Fibroblast of lung (primary cell): Measurements from ENCODE around the gene SORCS2. TPM values are rescaled to one million over a fixed set of nuclear protein-coding genes. Genes with fewer than 3 reads are reported as not detected.

Experiments used
- DNase-seq, 2 donors: peaks; one replicate each; pipeline versions ENCODE4 v3.0.0 to v3.0.0-alpha.2; 2010; ENCODE audit warnings: low read depth in 2 of 2
- H2AFZ ChIP-seq: 2 replicates; pipeline ENCODE4 v1.5.1; 2012; ENCODE audit warnings: low read length, control low read depth, inconsistent platforms
- H3K27ac ChIP-seq: 2 replicates; pipeline ENCODE4 v1.5.1; 2011; ENCODE audit warnings: low read length, control low read depth; ENCODE audit not compliant: insufficient read depth
- H3K27me3 ChIP-seq: 2 replicates; pipeline ENCODE4 v1.5.1; 2011; ENCODE audit warnings: mild to moderate bottlenecking, low read length; ENCODE audit not compliant: control insufficient read depth, insufficient read depth
- H3K36me3 ChIP-seq: 2 replicates; pipeline ENCODE4 v1.5.1; 2011; ENCODE audit warnings: low read length; ENCODE audit not compliant: control insufficient read depth, insufficient read depth
- H3K4me1 ChIP-seq: 2 replicates; pipeline ENCODE4 v1.5.1; 2011; ENCODE audit warnings: low read length; ENCODE audit not compliant: control insufficient read depth, insufficient read depth; ENCODE audit errors: extremely low read depth
- H3K4me2 ChIP-seq: 2 replicates; pipeline ENCODE4 v1.5.1; 2011; ENCODE audit warnings: low read length, control low read depth; ENCODE audit not compliant: insufficient read depth; ENCODE audit errors: extremely low read depth
- H3K4me3 ChIP-seq, 4 experiments: fragments of 200-600 bp in 1 of 4; sonication (generic) in 1 of 4; replicated peaks in 1 of 4; 2 replicates each; pipeline ENCODE4 v1.5.1; 2011 to 2016; ENCODE audit warnings: low read length in 4 of 4, low read depth in 3 of 4, mild to moderate bottlenecking in 3 of 4, control low read depth in 2 of 4, inconsistent platforms in 1 of 4, mixed read lengths in 1 of 4; ENCODE audit not compliant: insufficient read depth in 1 of 4; ENCODE audit errors: control extremely low read depth in 1 of 4
- H3K79me2 ChIP-seq: 2 replicates; pipeline ENCODE4 v1.5.1; 2012; ENCODE audit warnings: mild to moderate bottlenecking, low read length, inconsistent platforms; ENCODE audit not compliant: control insufficient read depth, insufficient read depth
- H3K9ac ChIP-seq: 2 replicates; pipeline ENCODE4 v1.5.1; 2011; ENCODE audit warnings: mild to moderate bottlenecking, low read length, control low read depth; ENCODE audit not compliant: insufficient read depth
- H3K9me3 ChIP-seq: 2 replicates; pipeline ENCODE4 v1.5.1; 2012; ENCODE audit warnings: low read depth, low read length; ENCODE audit not compliant: control insufficient read depth, insufficient read depth
- H4K20me1 ChIP-seq: 2 replicates; pipeline ENCODE4 v1.5.1; 2011; ENCODE audit warnings: low read length; ENCODE audit not compliant: control insufficient read depth, insufficient read depth; ENCODE audit errors: extremely low read depth
- EZH2 ChIP-seq: IDR thresholded peaks from 2 replicates; pipeline ENCODE4 v1.5.1; 2012; ENCODE audit warnings: low read length, control low read depth, mild to moderate bottlenecking; ENCODE audit errors: missing control alignments
- polyA plus RNA-seq, 2 donors: library from polyadenylated mRNA; depleted of rRNA in 1 of 2; stranded (reverse) in 1 of 2; unstranded in 1 of 2; fragments of >200 nt; gene quantifications; 2 replicates each; pipeline ENCODE4 v1.2.1, GENCODE V29; 2011 to 2012; ENCODE audit warnings: missing spikeins in 1 of 2
- total RNA-seq: library from RNA; depleted of rRNA; stranded (reverse); fragments of >200 nt; gene quantifications from 2 replicates; pipeline ENCODE4 v1.2.1, GENCODE V29; 2014
- TF ChIP-seq, protein P1 (sequence below), 2 donors: IDR thresholded peaks in 1 of 2; conservative IDR thresholded peaks in 1 of 2; 1 replicate in 1 of 2; 2 replicates in 1 of 2; pipeline ENCODE4 v1.5.1; 2011 to 2012; ENCODE audit warnings: low read length in 2 of 2, control low read depth in 1 of 2, inconsistent platforms in 1 of 2, low read depth in 1 of 2, mild to moderate bottlenecking in 1 of 2

SORCS2 gene
- total and polyA plus RNA-seq, 2 donors (not counting 1 experiment from before 2014, with no cell fraction given), result 0.17 to 0.41 TPM

DNA sequence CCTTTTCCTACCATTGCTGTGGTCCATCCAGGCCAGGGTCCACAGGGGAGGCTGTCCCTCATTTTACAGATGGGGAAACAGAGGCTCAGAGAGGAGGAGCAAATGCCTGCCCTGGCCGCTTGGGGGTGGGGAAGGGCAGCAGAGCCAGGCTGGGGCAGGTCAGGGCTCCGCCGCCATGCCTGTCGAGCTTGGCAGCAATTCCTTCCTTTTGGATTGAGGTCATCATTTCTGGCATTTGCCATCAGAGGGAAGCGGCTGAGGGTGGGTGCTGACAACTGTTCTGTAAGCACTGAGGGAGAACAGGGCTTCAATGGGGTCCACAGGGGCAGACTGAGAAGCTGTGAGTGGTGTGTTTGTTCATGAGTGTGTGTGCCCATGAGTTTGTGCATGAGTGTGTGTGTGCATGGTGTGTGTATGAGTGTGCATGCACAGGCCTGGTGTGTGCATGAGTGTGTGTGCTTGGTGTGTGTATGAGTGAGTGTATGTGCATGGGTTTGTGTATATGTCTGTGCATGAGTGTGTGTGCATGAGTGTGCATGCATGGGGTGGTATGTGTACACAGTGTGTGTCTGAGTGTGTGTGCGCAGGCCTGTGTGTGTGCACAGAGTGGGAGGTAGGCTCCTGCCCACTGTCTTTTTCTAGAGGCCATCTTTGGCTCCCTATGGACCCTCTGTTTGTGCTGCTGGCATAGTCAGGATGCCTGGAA lies 115.2 kb downstream of the SORCS2 start:
- no peak overlapping the region for H3K4me3 ChIP-seq

DNA sequence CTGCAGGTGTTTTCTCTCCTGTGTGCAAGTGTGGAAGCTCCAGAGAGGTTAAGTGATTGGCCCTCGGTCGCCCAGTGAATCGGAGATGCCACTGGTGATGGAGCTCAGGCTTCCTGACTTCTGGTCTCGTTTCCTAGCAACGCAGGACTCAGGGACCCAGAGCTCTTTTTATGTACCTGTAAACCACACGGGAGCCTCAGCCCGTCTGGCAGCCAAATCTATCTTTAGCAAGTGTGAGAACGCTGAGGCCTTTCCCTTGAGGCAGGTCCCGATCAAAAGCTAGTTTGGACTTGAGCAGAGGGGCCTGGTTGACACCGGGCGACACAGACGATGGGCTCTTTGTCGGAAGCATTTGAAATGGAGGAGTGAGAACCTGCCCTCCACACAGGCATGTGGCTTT lies 116.8 kb downstream of the SORCS2 start:
- Histone ChIP-seq H3K9ac (no peak overlapping the region), H3K4me1 (no peaks in the 10 kb centered on the region), H3K79me2 (no peaks in the 10 kb centered on the region), H3K27me3 (peaks cover 6% of the 10 kb centered on the region), H3K4me3 (no peak overlapping the region), H2AFZ (no peak overlapping the region), H3K27ac (no peak overlapping the region), H3K36me3 (no peaks in the 10 kb centered on the region), H3K9me3 (no peaks in the 10 kb centered on the region), H3K4me2 (no peak overlapping the region), H4K20me1 (no peaks in the 10 kb centered on the region)
- no peak for TF ChIP-seq EZH2
- TF ChIP-seq, protein P1, sequence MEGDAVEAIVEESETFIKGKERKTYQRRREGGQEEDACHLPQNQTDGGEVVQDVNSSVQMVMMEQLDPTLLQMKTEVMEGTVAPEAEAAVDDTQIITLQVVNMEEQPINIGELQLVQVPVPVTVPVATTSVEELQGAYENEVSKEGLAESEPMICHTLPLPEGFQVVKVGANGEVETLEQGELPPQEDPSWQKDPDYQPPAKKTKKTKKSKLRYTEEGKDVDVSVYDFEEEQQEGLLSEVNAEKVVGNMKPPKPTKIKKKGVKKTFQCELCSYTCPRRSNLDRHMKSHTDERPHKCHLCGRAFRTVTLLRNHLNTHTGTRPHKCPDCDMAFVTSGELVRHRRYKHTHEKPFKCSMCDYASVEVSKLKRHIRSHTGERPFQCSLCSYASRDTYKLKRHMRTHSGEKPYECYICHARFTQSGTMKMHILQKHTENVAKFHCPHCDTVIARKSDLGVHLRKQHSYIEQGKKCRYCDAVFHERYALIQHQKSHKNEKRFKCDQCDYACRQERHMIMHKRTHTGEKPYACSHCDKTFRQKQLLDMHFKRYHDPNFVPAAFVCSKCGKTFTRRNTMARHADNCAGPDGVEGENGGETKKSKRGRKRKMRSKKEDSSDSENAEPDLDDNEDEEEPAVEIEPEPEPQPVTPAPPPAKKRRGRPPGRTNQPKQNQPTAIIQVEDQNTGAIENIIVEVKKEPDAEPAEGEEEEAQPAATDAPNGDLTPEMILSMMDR (conservative IDR thresholded peaks at IDR 0.05 in 1 of 2, IDR thresholded peaks at IDR 0.05 in 1 of 2; ENCODE audit: low read depth in 1 of 2, low read length in 2 of 2), result no peak
- DNase-seq, result no peak

More for the DNA sequence above, 115.2 kb downstream of the SORCS2 start:
- Histone ChIP-seq H3K9ac (no peak overlapping the region), H3K27me3 (peaks cover 6% of the 10 kb centered on the region), H3K4me2 (no peak overlapping the region), H3K79me2 (no peaks in the 10 kb centered on the region), H3K9me3 (no peaks in the 10 kb centered on the region), H3K36me3 (no peaks in the 10 kb centered on the region), H4K20me1 (no peaks in the 10 kb centered on the region), H2AFZ (no peak overlapping the region), H3K27ac (no peak overlapping the region), H3K4me1 (no peaks in the 10 kb centered on the region)
- DNase-seq, result no peak
- TF ChIP-seq, protein P1 (conservative IDR thresholded peaks at IDR 0.05 in 1 of 2, IDR thresholded peaks at IDR 0.05 in 1 of 2; ENCODE audit: low read depth in 1 of 2, low read length in 2 of 2), result no peak
- TF ChIP-seq EZH2, result no peak

DNA sequence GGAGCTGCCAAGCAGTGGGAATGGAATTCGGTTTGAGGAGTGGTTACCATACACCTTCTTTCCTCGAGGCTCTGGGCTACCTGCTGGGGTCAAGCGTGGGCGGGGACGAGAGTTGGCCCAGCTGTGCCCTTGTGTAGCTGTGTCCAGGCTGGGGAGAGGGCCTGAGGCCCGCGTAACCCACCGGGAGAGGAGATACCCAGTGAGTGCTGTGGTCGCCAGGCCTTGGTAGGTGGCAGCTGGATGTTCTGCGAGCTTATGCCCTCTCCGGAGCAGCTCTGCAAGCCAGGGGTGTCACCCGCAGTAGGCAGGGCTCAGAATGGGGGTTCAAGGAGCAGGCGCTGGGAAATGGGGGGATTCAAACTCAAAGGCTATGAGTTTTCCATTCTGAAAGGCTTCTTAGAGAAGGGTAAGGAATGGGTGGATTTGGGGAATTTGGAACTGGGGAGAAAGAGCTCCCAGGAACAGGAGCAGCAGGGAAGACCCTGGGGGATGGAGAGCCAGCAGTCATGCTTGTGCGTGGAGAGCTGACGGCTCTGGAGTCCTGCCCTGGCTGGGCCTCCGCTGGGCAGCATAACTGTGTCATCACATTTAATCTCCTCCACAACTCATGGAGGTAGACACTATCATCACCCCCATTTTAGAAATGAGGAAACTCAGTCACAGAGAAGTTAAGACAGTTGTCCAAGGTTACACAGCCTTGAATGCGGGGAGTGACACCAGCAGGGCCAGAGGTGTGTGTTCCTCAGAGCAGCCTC lies 117.5 kb downstream of the SORCS2 start:
- H3K4me1 ChIP-seq, result no peaks in the 10 kb centered on the region
- no peak for DNase-seq
- no peaks in the 10 kb centered on the region for H3K36me3 ChIP-seq
- no peak overlapping the region for H3K4me2 ChIP-seq
- no peaks in the 10 kb centered on the region for H4K20me1 ChIP-seq
- H3K27me3 ChIP-seq, result peaks cover 6% of the 10 kb centered on the region
- H3K9ac ChIP-seq, result no peak overlapping the region
- H3K4me3 ChIP-seq, result no peak overlapping the region
- no peak overlapping the region for H2AFZ ChIP-seq
- no peak for TF ChIP-seq EZH2
- TF ChIP-seq, protein P1 (conservative IDR thresholded peaks at IDR 0.05 in 1 of 2, IDR thresholded peaks at IDR 0.05 in 1 of 2; ENCODE audit: low read depth in 1 of 2, low read length in 2 of 2), result no peak
- H3K79me2 ChIP-seq, result no peaks in the 10 kb centered on the region
- no peak overlapping the region for H3K27ac ChIP-seq
- H3K9me3 ChIP-seq, result no peaks in the 10 kb centered on the region
